ENCODE measurements around the gene SCN3A.

The SCN3A gene

GRCh38 chr2:165219481-165219880 is 15.6 kb upstream of the SCN3A start:
- H3K9me3 ChIP-seq (ENCODE audit: control insufficient read depth, low read length) = no peaks in the 10 kb centered on the region
- H3K36me3 ChIP-seq (ENCODE audit: control insufficient read depth, insufficient read depth, low read length) = no peaks in the 10 kb centered on the region
- H3K27me3 ChIP-seq (ENCODE audit: control insufficient read depth, insufficient read depth, low read length) = no peaks in the 10 kb centered on the region
- H3K9ac ChIP-seq (ENCODE audit: low read length) = no peak overlapping the region
- H3K4me3 ChIP-seq (ENCODE audit: low read length) = no peak overlapping the region
- H3K4me1 ChIP-seq (ENCODE audit: control insufficient read depth, insufficient read depth, low read length) = no peaks in the 10 kb centered on the region

- Histone ChIP-seq H3K4me3 (ENCODE audit: low read length) (no peak overlapping the region), H3K27me3 (ENCODE audit: control insufficient read depth, insufficient read depth, low read length) (no peaks in the 10 kb centered on the region), H3K9me3 (ENCODE audit: control insufficient read depth, low read length) (no peaks in the 10 kb centered on the region), H3K9ac (ENCODE audit: low read length) (no peak overlapping the region), H3K36me3 (ENCODE audit: control insufficient read depth, insufficient read depth, low read length) (no peaks in the 10 kb centered on the region), H3K4me1 (ENCODE audit: control insufficient read depth, insufficient read depth, low read length) (no peaks in the 10 kb centered on the region)
These were observed 10.2 kb upstream of the SCN3A start for GRCh38 chr2:165214093-165214492.

DNA sequence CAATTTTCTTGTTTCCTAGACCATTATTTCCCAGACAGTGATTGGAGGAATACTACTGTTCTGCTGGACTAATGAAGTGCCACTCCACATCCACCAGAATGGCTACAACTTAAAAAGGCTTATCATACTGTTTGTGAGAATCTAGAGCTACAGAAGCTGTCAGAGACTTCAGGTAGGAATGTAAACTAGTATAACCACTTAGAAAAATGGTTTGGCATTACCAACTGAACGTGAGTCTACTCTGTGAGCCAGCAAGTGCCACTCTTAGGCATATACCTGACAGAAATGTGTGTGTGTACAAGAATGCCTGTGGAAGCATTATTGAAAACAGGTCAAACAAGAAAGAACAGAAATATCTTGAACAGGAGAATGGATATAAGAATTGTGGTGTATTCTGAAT is 4.2 kb upstream of the SCN3A start:
- H3K4me3 ChIP-seq (ENCODE audit: low read length) = no peak overlapping the region
- no peaks in the 10 kb centered on the region for H3K9me3 ChIP-seq (ENCODE audit: control insufficient read depth, low read length)
- no peak overlapping the region for H3K9ac ChIP-seq (ENCODE audit: low read length)
- H3K4me1 ChIP-seq (ENCODE audit: control insufficient read depth, insufficient read depth, low read length) = no peaks in the 10 kb centered on the region
- no peaks in the 10 kb centered on the region for H3K36me3 ChIP-seq (ENCODE audit: control insufficient read depth, insufficient read depth, low read length)
- no peaks in the 10 kb centered on the region for H3K27me3 ChIP-seq (ENCODE audit: control insufficient read depth, insufficient read depth, low read length)

- Histone ChIP-seq H3K4me1 (ENCODE audit: control insufficient read depth, insufficient read depth, low read length) (no peaks in the 10 kb centered on the region), H3K27me3 (ENCODE audit: control insufficient read depth, insufficient read depth, low read length) (no peaks in the 10 kb centered on the region), H3K9me3 (ENCODE audit: control insufficient read depth, low read length) (no peaks in the 10 kb centered on the region), H3K4me3 (ENCODE audit: low read length) (no peak overlapping the region), H3K9ac (ENCODE audit: low read length) (no peak overlapping the region), H3K36me3 (ENCODE audit: control insufficient read depth, insufficient read depth, low read length) (no peaks in the 10 kb centered on the region)
These were observed 2.0 kb upstream of the SCN3A start for GRCh38 chr2:165205865-165206264.

- Histone ChIP-seq H3K4me3 (ENCODE audit: low read length) (no peak overlapping the region), H3K9me3 (ENCODE audit: control insufficient read depth, low read length) (no peaks in the 10 kb centered on the region), H3K36me3 (ENCODE audit: control insufficient read depth, insufficient read depth, low read length) (no peaks in the 10 kb centered on the region), H3K4me1 (ENCODE audit: control insufficient read depth, insufficient read depth, low read length) (no peaks in the 10 kb centered on the region), H3K27me3 (ENCODE audit: control insufficient read depth, insufficient read depth, low read length) (no peaks in the 10 kb centered on the region), H3K9ac (ENCODE audit: low read length) (no peak overlapping the region)
These were observed 1.6 kb downstream of the SCN3A start for GRCh38 chr2:165202239-165202638.

GRCh38 chr2:165198181-165198580 is 5.7 kb downstream of the SCN3A start:
- H3K9me3 ChIP-seq (ENCODE audit: control insufficient read depth, low read length) = no peaks in the 10 kb centered on the region
- no peaks in the 10 kb centered on the region for H3K36me3 ChIP-seq (ENCODE audit: control insufficient read depth, insufficient read depth, low read length)
- H3K4me1 ChIP-seq (ENCODE audit: control insufficient read depth, insufficient read depth, low read length) = no peaks in the 10 kb centered on the region
- no peaks in the 10 kb centered on the region for H3K27me3 ChIP-seq (ENCODE audit: control insufficient read depth, insufficient read depth, low read length)
- H3K4me3 ChIP-seq (ENCODE audit: low read length) = no peak overlapping the region
- no peak overlapping the region for H3K9ac ChIP-seq (ENCODE audit: low read length)

- H3K4me1 ChIP-seq (ENCODE audit: control insufficient read depth, insufficient read depth, low read length) = no peaks in the 10 kb centered on the region
- H3K4me3 ChIP-seq (ENCODE audit: low read length) = no peak overlapping the region
- H3K27me3 ChIP-seq (ENCODE audit: control insufficient read depth, insufficient read depth, low read length) = no peaks in the 10 kb centered on the region
- no peaks in the 10 kb centered on the region for H3K9me3 ChIP-seq (ENCODE audit: control insufficient read depth, low read length)
- no peaks in the 10 kb centered on the region for H3K36me3 ChIP-seq (ENCODE audit: control insufficient read depth, insufficient read depth, low read length)
- H3K9ac ChIP-seq (ENCODE audit: low read length) = no peak overlapping the region
These were observed 6.5 kb downstream of the SCN3A start for GRCh38 chr2:165197346-165197745.

GRCh38 chr2:165196411-165196810 is 7.4 kb downstream of the SCN3A start:
- H3K4me1 ChIP-seq (ENCODE audit: control insufficient read depth, insufficient read depth, low read length) = no peaks in the 10 kb centered on the region
- H3K36me3 ChIP-seq (ENCODE audit: control insufficient read depth, insufficient read depth, low read length) = no peaks in the 10 kb centered on the region
- no peak overlapping the region for H3K4me3 ChIP-seq (ENCODE audit: low read length)
- no peaks in the 10 kb centered on the region for H3K27me3 ChIP-seq (ENCODE audit: control insufficient read depth, insufficient read depth, low read length)
- H3K9ac ChIP-seq (ENCODE audit: low read length) = no peak overlapping the region
- H3K9me3 ChIP-seq (ENCODE audit: control insufficient read depth, low read length) = no peaks in the 10 kb centered on the region

GRCh38 chr2:165193178-165193777 is 10.6 kb downstream of the SCN3A start:
- H3K36me3 ChIP-seq (ENCODE audit: control insufficient read depth, insufficient read depth, low read length) = no peaks in the 10 kb centered on the region
- H3K27me3 ChIP-seq (ENCODE audit: control insufficient read depth, insufficient read depth, low read length) = no peaks in the 10 kb centered on the region
- no peaks in the 10 kb centered on the region for H3K4me1 ChIP-seq (ENCODE audit: control insufficient read depth, insufficient read depth, low read length)
- no peak overlapping the region for H3K4me3 ChIP-seq (ENCODE audit: low read length)
- no peaks in the 10 kb centered on the region for H3K9me3 ChIP-seq (ENCODE audit: control insufficient read depth, low read length)
- H3K9ac ChIP-seq (ENCODE audit: low read length) = no peak overlapping the region

GRCh38 chr2:165192729-165193128 is 11.1 kb downstream of the SCN3A start:
- no peak overlapping the region for H3K4me3 ChIP-seq (ENCODE audit: low read length)
- H3K36me3 ChIP-seq (ENCODE audit: control insufficient read depth, insufficient read depth, low read length) = no peaks in the 10 kb centered on the region
- H3K27me3 ChIP-seq (ENCODE audit: control insufficient read depth, insufficient read depth, low read length) = no peaks in the 10 kb centered on the region
- no peaks in the 10 kb centered on the region for H3K9me3 ChIP-seq (ENCODE audit: control insufficient read depth, low read length)
- no peaks in the 10 kb centered on the region for H3K4me1 ChIP-seq (ENCODE audit: control insufficient read depth, insufficient read depth, low read length)
- no peak overlapping the region for H3K9ac ChIP-seq (ENCODE audit: low read length)

- Histone ChIP-seq H3K36me3 (ENCODE audit: control insufficient read depth, insufficient read depth, low read length) (no peaks in the 10 kb centered on the region), H3K9ac (ENCODE audit: low read length) (no peak overlapping the region), H3K27me3 (ENCODE audit: control insufficient read depth, insufficient read depth, low read length) (no peaks in the 10 kb centered on the region), H3K4me3 (ENCODE audit: low read length) (no peak overlapping the region), H3K9me3 (ENCODE audit: control insufficient read depth, low read length) (no peaks in the 10 kb centered on the region), H3K4me1 (ENCODE audit: control insufficient read depth, insufficient read depth, low read length) (no peaks in the 10 kb centered on the region)
These were observed 12.6 kb downstream of the SCN3A start for GRCh38 chr2:165191096-165191728.

DNA sequence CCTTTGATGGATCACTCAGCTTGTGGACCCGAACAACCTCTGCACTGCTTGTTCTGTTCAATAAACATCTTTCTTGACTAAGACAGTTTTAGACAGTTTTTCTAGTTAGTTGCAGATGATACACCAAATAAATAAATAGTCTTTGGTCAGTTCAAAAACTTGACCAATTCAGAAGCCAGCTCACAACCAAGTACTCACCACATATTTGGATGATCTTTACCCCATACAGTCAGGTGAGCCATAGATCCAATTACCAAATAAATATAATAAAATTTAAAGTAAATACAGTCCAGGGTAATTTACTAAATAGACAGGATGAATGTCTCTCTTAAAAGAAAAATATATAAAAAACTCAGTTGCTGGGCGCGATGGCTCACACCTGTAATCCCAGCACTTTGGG is 18.2 kb downstream of the SCN3A start:
- no peaks in the 10 kb centered on the region for H3K36me3 ChIP-seq (ENCODE audit: control insufficient read depth, insufficient read depth, low read length)
- H3K4me1 ChIP-seq (ENCODE audit: control insufficient read depth, insufficient read depth, low read length) = no peaks in the 10 kb centered on the region
- no peak overlapping the region for H3K4me3 ChIP-seq (ENCODE audit: low read length)
- H3K9ac ChIP-seq (ENCODE audit: low read length) = no peak overlapping the region
- no peaks in the 10 kb centered on the region for H3K27me3 ChIP-seq (ENCODE audit: control insufficient read depth, insufficient read depth, low read length)
- no peaks in the 10 kb centered on the region for H3K9me3 ChIP-seq (ENCODE audit: control insufficient read depth, low read length)

DNA sequence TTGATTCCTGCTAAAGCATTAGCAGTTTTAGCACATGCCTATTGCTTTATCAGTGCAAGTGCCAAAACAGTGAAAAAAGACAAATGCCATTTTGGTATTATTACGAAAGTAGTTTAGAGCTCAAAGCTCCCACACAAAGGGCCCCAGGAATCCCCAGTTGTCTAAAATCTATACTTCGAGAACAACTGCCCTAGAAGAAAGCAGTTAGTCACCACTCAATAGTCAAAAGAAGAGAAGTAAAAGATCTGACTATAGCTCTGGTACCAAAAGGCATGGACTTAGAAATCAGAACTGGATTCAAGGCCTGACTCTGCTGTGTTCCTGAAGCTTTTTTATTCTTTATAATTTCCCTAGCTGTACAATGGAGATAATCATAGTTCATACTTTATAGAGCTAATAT is 21.8 kb downstream of the SCN3A start:
- H3K9ac ChIP-seq (ENCODE audit: low read length) = no peak overlapping the region
- H3K36me3 ChIP-seq (ENCODE audit: control insufficient read depth, insufficient read depth, low read length) = no peaks in the 10 kb centered on the region
- H3K9me3 ChIP-seq (ENCODE audit: control insufficient read depth, low read length) = no peaks in the 10 kb centered on the region
- H3K27me3 ChIP-seq (ENCODE audit: control insufficient read depth, insufficient read depth, low read length) = no peaks in the 10 kb centered on the region
- H3K4me1 ChIP-seq (ENCODE audit: control insufficient read depth, insufficient read depth, low read length) = no peaks in the 10 kb centered on the region
- no peak overlapping the region for H3K4me3 ChIP-seq (ENCODE audit: low read length)
